Measurements from ENCODE around the gene IFITM10.

GRCh38 chr11:1707751-1708150 lies 42.6 kb downstream of the IFITM10 start:
- TF ChIP-seq CTCF (IDR thresholded peaks at IDR 0.05; ENCODE audit: insufficient read depth, low read length, poor library complexity, severe bottlenecking) (no peak), EZH2phosphoT487 (conservative IDR thresholded peaks at IDR 0.05; ENCODE audit: low read length) (no peak)
